ENCODE data around the gene MED6. TPM values are rescaled to one million over a fixed set of nuclear protein-coding genes. Genes with fewer than 3 reads are reported as not detected.

Gene MED6
- total RNA-seq, 2 donors from 2014 or later, result 22.4 to 29.8 TPM

GRCh38 chr14:70640938-70641547 is 40.6 kb upstream of the MED6 start:
- no peaks in the 10 kb centered on the region for H3K36me3 ChIP-seq (replicated peaks in 1 of 2; ENCODE audit: insufficient read depth in 1 of 2, low read depth in 2 of 2)
- no peaks in the 10 kb centered on the region for H3K9me3 ChIP-seq
- no peaks in the 10 kb centered on the region for H3K27me3 ChIP-seq
- peaks cover 24% of the 10 kb centered on the region for H3K4me1 ChIP-seq
- TF ChIP-seq, protein P1, sequence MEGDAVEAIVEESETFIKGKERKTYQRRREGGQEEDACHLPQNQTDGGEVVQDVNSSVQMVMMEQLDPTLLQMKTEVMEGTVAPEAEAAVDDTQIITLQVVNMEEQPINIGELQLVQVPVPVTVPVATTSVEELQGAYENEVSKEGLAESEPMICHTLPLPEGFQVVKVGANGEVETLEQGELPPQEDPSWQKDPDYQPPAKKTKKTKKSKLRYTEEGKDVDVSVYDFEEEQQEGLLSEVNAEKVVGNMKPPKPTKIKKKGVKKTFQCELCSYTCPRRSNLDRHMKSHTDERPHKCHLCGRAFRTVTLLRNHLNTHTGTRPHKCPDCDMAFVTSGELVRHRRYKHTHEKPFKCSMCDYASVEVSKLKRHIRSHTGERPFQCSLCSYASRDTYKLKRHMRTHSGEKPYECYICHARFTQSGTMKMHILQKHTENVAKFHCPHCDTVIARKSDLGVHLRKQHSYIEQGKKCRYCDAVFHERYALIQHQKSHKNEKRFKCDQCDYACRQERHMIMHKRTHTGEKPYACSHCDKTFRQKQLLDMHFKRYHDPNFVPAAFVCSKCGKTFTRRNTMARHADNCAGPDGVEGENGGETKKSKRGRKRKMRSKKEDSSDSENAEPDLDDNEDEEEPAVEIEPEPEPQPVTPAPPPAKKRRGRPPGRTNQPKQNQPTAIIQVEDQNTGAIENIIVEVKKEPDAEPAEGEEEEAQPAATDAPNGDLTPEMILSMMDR (IDR thresholded peaks at IDR 0.05), result no peak
- TF ChIP-seq POLR2A (IDR thresholded peaks at IDR 0.05), result peak in 2 of 3 donors; percentile 19 to 23
- H3K27ac ChIP-seq, result peak overlapping the region in 1 of 4 donors; percentile 11
- H3K4me3 ChIP-seq, result peak overlapping the region; percentile 16 to 61
- WGBS, 2 donors, result 0% methylated on average over 20 to 28 of the region's 28 CpGs
- ATAC-seq (peak; percentile 62), DNase-seq (peak; percentile 26 to 57 (median 36))
- intact Hi-C loops (cut with DNase I), result no loop called here

DNA sequence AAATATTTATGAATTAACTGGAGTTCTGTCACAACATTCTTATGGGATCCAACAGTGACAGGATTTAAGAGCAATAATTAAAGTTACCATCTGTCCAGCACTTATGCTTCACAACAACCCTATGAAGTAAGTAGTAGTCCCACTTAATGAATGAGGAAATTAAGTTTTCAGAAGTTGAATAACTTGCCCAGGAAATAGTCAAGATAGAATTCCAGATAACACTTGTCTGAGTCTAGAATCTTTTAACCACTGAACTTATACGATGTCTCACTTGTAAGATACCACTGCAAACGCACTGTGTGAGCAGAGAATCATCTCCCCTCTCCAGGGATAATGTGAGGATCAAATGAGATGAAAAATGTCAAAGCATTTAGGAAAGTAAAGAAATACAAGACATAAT is 38.0 kb upstream of the MED6 start:
- TF ChIP-seq POLR2A (IDR thresholded peaks at IDR 0.05), result no peak
- TF ChIP-seq, protein P1 (IDR thresholded peaks at IDR 0.05), result no peak
- Histone ChIP-seq H3K36me3 (replicated peaks in 1 of 2; ENCODE audit: insufficient read depth in 1 of 2, low read depth in 2 of 2) (no peaks in the 10 kb centered on the region), H3K4me1 (peaks cover 17% of the 10 kb centered on the region), H3K27me3 (no peaks in the 10 kb centered on the region), H3K4me3 (no peak overlapping the region), H3K9me3 (no peaks in the 10 kb centered on the region), H3K27ac (no peak overlapping the region)
- intact Hi-C loops (cut with DNase I), result no loop called here
- WGBS, 2 donors, result 48 to 71% methylated on average over 2 of the region's 2 CpGs
- ATAC-seq (no peak), DNase-seq (no peak)

DNA sequence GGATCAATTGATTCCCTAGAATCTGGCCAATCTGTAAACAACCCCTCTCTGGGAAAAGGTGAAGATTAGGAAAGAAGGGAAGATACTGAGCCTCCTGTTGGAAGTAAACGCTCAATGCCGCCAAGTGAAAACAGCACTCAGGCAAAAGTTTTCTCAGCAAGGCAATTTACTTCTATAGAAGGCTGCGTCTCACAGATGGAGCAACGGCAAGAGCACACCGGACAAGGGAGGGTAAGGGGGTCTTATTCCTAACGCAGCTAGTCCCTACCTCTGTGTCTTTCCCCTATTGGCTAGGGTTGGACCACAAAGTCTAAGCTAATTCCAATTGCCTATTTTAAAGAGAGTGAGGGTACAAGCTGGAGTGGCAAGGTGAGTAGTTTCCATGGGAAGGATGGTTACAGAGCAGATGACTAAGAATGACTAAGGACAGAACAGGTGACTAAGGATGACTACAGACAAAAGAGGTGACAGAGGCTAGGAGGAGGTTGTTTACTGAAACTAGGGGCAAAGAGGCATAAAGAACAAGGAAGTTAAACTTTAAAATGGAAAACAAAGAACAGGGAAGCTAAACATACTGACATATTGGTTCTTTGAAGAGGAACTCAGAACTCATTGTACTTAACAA is 35.6 kb upstream of the MED6 start:
- TF ChIP-seq, protein P1 (IDR thresholded peaks at IDR 0.05), result no peak
- no peak for TF ChIP-seq POLR2A (IDR thresholded peaks at IDR 0.05)
- H3K4me3 ChIP-seq, result no peak overlapping the region
- WGBS, 2 donors, result 90 to 91% methylated on average over 6 of the region's 6 CpGs
- H3K4me1 ChIP-seq, result peaks cover 4% of the 10 kb centered on the region
- ATAC-seq (no peak), DNase-seq (no peak)
- H3K36me3 ChIP-seq (replicated peaks in 1 of 2; ENCODE audit: insufficient read depth in 1 of 2, low read depth in 2 of 2), result no peaks in the 10 kb centered on the region
- H3K9me3 ChIP-seq, result no peaks in the 10 kb centered on the region
- intact Hi-C loops (cut with DNase I), result no loop called here
- no peak overlapping the region for H3K27ac ChIP-seq
- H3K27me3 ChIP-seq, result no peaks in the 10 kb centered on the region

GRCh38 chr14:70631948-70632347 is 31.5 kb upstream of the MED6 start:
- Histone ChIP-seq H3K4me1 (no peaks in the 10 kb centered on the region), H3K27me3 (no peaks in the 10 kb centered on the region), H3K27ac (no peak overlapping the region), H3K36me3 (replicated peaks in 1 of 2; ENCODE audit: insufficient read depth in 1 of 2, low read depth in 2 of 2) (no peaks in the 10 kb centered on the region), H3K4me3 (no peak overlapping the region), H3K9me3 (peaks cover 0 to 5% (median 0%) of the 10 kb centered on the region in 3 donors)
- no peak for TF ChIP-seq POLR2A (IDR thresholded peaks at IDR 0.05)
- TF ChIP-seq, protein P1 (IDR thresholded peaks at IDR 0.05), result no peak
- ATAC-seq (no peak), DNase-seq (no peak)
- intact Hi-C loops (cut with DNase I), result no loop called here
- 66 to 75% methylated on average over 3 of the region's 3 CpGs for WGBS, 2 donors
